Measurements from ENCODE around the gene PPTC7.

Gene PPTC7

DNA sequence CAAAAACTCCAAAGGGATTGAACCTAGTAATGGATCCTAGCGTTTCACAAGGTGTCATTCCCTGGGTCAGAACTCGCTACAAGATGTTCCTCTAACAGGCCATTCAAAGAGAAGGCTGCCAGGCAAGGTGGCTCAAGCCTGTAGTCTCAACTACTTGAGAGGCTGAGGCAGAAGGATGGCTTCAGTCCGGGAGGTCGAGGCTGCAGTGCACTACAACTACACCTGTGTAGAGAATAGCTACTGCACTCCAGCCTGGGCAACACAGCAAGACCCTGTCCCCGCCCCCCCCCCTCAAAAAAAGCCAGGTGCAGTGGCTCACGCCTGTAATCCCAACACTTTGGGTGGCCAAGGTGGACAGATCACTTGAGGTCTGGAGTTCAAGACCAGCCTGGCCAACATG lies 14.4 kb downstream of the PPTC7 start:
- no peak for DNase-seq (ENCODE audit: low read depth in 1 of 2, low spot score in 1 of 2)
- H3K27ac ChIP-seq (replicated peaks) = no peak overlapping the region
- H3K4me3 ChIP-seq (replicated peaks; ENCODE audit: insufficient read depth, low read length) = no peak overlapping the region
- H3K27me3 ChIP-seq (ENCODE audit: insufficient read depth, poor library complexity, severe bottlenecking) = no peaks in the 10 kb centered on the region
- TF ChIP-seq, protein P1, sequence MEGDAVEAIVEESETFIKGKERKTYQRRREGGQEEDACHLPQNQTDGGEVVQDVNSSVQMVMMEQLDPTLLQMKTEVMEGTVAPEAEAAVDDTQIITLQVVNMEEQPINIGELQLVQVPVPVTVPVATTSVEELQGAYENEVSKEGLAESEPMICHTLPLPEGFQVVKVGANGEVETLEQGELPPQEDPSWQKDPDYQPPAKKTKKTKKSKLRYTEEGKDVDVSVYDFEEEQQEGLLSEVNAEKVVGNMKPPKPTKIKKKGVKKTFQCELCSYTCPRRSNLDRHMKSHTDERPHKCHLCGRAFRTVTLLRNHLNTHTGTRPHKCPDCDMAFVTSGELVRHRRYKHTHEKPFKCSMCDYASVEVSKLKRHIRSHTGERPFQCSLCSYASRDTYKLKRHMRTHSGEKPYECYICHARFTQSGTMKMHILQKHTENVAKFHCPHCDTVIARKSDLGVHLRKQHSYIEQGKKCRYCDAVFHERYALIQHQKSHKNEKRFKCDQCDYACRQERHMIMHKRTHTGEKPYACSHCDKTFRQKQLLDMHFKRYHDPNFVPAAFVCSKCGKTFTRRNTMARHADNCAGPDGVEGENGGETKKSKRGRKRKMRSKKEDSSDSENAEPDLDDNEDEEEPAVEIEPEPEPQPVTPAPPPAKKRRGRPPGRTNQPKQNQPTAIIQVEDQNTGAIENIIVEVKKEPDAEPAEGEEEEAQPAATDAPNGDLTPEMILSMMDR (IDR thresholded peaks at IDR 0.05; ENCODE audit: insufficient read depth, low read length) = no peak

DNA sequence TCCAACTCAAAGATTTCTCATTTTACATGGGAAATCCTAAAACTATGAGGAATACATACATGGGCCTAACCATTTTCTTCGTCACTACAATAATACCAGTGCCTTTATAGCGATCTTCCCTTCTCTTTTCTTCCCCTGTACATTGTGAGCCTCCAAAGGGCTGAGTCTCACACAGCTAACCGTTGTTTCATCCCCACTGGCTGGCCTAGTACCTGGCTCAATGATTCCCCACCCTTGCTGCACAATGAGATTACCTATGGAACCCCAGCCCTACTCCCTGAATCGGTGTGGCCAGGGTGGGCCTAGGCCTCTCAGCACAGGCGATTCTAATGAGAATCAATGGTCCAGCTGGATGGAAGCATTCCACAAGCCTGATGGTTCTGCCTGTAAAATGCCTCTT lies 16.1 kb downstream of the PPTC7 start:
- Histone ChIP-seq H3K27me3 (ENCODE audit: insufficient read depth, poor library complexity, severe bottlenecking) (no peaks in the 10 kb centered on the region), H3K27ac (replicated peaks) (no peak overlapping the region), H3K4me3 (replicated peaks; ENCODE audit: insufficient read depth, low read length) (no peak overlapping the region)
- DNase-seq (ENCODE audit: low read depth in 1 of 2, low spot score in 1 of 2) = no peak
- TF ChIP-seq POLR2AphosphoS5 (IDR thresholded peaks at IDR 0.05; ENCODE audit: low read depth) = no peak
- TF ChIP-seq SPI1 (IDR thresholded peaks at IDR 0.05; ENCODE audit: borderline replicate concordance, low read depth) = no peak
- TF ChIP-seq, protein P2, sequence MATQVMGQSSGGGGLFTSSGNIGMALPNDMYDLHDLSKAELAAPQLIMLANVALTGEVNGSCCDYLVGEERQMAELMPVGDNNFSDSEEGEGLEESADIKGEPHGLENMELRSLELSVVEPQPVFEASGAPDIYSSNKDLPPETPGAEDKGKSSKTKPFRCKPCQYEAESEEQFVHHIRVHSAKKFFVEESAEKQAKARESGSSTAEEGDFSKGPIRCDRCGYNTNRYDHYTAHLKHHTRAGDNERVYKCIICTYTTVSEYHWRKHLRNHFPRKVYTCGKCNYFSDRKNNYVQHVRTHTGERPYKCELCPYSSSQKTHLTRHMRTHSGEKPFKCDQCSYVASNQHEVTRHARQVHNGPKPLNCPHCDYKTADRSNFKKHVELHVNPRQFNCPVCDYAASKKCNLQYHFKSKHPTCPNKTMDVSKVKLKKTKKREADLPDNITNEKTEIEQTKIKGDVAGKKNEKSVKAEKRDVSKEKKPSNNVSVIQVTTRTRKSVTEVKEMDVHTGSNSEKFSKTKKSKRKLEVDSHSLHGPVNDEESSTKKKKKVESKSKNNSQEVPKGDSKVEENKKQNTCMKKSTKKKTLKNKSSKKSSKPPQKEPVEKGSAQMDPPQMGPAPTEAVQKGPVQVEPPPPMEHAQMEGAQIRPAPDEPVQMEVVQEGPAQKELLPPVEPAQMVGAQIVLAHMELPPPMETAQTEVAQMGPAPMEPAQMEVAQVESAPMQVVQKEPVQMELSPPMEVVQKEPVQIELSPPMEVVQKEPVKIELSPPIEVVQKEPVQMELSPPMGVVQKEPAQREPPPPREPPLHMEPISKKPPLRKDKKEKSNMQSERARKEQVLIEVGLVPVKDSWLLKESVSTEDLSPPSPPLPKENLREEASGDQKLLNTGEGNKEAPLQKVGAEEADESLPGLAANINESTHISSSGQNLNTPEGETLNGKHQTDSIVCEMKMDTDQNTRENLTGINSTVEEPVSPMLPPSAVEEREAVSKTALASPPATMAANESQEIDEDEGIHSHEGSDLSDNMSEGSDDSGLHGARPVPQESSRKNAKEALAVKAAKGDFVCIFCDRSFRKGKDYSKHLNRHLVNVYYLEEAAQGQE (IDR thresholded peaks at IDR 0.05; ENCODE audit: insufficient replicate concordance, low read depth) = no peak
- TF ChIP-seq GABPA (IDR thresholded peaks at IDR 0.05; ENCODE audit: low read depth) = no peak
- TF ChIP-seq, protein P1 (IDR thresholded peaks at IDR 0.05; ENCODE audit: insufficient read depth, low read length) = no peak

DNA sequence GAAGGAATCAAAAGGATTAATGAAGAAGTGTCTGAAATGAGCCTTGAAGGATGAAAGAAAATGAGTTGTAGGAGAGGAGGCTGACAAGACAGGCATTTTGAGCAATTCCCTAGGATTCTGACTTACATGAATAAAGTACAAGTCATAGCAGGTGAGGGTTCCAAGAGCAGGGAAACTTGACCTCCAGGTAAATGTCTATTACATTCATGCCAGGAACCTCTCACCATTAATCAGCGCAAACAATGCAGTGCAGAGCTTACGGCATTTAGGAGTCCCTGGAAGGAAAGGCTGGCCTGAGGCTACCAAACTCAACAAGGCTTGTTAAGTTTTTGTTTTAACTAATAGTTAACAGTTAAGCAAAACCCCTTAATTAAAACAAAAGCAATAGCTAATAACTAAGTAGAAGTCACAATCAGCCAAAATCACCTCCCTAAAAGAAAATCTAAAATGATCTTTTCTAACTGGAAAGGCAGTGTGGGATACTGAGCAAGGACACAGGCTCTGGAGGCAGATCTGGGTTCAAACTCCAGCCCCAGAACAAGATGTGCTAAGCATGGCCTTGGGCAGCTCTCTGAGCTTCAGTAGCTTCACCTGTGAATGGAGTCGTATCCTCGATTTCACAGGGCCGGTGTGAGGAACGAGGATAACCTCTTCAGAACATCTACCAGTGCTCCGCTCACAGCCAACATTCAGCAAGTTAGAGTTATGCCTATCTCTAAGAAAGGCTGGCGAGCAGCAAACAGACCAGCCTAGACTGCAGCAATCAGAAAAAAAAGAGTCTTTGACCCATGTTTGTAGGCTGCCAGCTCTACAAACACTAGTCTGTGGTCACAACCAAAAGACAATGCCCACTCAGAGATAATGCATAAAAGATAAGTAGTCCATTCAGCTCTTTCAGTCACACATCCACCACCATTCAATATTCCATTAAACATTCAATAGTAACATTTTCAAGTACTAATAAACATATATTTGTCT lies 16.9 kb downstream of the PPTC7 start:
- no peak overlapping the region for H3K27ac ChIP-seq (replicated peaks)
- no peaks in the 10 kb centered on the region for H3K27me3 ChIP-seq (ENCODE audit: insufficient read depth, poor library complexity, severe bottlenecking)
- H3K4me3 ChIP-seq (replicated peaks; ENCODE audit: insufficient read depth, low read length) = no peak overlapping the region
- TF ChIP-seq, protein P1 (IDR thresholded peaks at IDR 0.05; ENCODE audit: insufficient read depth, low read length) = no peak
- TF ChIP-seq SPI1 (IDR thresholded peaks at IDR 0.05; ENCODE audit: borderline replicate concordance, low read depth) (no peak), POLR2AphosphoS5 (IDR thresholded peaks at IDR 0.05; ENCODE audit: low read depth) (no peak)
- no peak for DNase-seq (ENCODE audit: low read depth in 1 of 2, low spot score in 1 of 2)

DNA sequence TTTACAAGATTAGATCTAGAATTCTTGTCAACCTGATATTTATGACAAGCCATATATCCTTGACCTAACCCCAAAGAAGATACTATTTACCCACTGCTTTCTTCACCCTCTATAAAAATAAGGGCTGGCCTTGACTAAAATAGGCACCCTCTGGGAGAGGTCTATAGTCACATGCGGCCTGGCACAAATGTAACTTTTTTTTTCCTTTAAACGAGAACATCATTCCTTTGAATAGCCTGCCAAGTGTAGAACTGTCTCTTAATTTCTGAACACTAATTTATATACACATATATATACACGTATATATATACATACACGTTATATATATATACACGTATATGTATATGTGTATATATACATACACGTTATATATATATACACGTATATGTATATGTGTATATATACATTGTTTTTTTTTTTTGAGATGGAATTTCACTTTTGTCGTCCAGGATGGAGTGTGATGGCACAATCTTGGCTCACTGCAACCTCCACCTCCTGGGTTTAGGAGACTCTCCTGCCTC lies 18.6 kb downstream of the PPTC7 start:
- Histone ChIP-seq H3K27me3 (ENCODE audit: insufficient read depth, poor library complexity, severe bottlenecking) (no peaks in the 10 kb centered on the region), H3K27ac (replicated peaks) (no peak overlapping the region), H3K4me3 (replicated peaks; ENCODE audit: insufficient read depth, low read length) (no peak overlapping the region)
- DNase-seq (ENCODE audit: low read depth in 1 of 2, low spot score in 1 of 2) = no peak
- TF ChIP-seq, protein P1 (IDR thresholded peaks at IDR 0.05; ENCODE audit: insufficient read depth, low read length) = no peak
- TF ChIP-seq, protein P2 (IDR thresholded peaks at IDR 0.05; ENCODE audit: insufficient replicate concordance, low read depth) = no peak
- TF ChIP-seq GABPA (IDR thresholded peaks at IDR 0.05; ENCODE audit: low read depth) (no peak), POLR2AphosphoS5 (IDR thresholded peaks at IDR 0.05; ENCODE audit: low read depth) (no peak), SPI1 (IDR thresholded peaks at IDR 0.05; ENCODE audit: borderline replicate concordance, low read depth) (no peak)

Measured in HL-60 (cell line).